ENCODE data around the gene ARHGEF17. TPM values are rescaled to one million over a fixed set of nuclear protein-coding genes. Genes with fewer than 3 reads are reported as not detected.
A peak's percentile ranks its signal among the peaks of the same experiment; 100 is the strongest.

Gene ARHGEF17
- total and polyA plus RNA-seq, 2 of the 8 experiments (the other 6 are each of a cell fraction or from before 2014, with no cell fraction given), result 11.3 to 14.6 TPM

DNA sequence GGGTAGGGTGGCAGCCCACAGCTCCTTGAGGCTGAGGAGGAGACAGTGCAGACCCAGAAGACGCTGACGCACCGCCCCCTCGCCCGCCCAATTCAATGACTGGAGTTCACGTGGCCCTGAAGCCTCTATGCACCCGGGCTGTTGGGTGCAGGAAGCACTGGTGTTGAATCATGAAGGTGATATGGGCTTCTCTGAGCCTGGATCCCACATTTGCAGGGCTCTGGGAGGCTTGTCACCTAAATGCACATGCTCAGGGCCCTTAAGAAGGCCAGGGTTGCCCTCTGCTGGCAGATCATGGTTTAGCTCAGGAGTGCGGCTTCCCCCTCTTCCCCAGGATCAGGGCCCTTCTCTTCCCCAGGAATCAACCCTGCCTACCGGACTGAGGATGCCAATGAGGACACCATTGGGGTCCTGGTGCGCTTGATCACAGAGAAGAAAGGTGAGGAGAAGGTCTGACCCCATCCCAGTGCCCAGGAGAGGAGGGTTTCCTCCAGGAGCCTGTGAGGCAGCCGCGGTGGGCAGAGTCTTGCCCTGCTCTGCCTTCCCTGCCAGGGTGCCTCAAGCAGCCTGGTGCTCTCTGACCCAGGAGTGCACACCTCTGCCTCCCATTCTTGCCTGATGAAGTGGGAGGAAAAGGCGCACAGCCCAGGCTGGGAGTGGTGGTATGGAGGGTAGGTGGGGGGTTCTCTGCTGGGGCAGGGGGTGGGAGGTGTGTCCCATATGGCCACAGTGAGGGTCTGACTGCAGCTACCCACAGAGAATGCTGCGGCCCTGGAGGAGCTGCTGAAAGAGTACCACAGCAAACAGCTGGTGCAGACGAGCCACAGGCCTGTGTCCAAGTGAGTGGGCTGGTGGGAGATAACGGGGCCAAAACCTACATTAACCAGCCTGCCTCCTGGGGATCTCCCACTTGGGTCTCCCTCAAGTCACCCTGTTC lies 85.7 kb downstream of the ARHGEF17 start:
- H3K36me3 ChIP-seq (ENCODE audit: control insufficient read depth in 2 of 4, insufficient read depth in 4 of 4, low read length in 3 of 4), result no peaks in the 10 kb centered on the region
- H3K9ac ChIP-seq (replicated peaks in 1 of 4; ENCODE audit: extremely low read depth in 1 of 4, low read depth in 3 of 4, low read length in 3 of 4), result no peak overlapping the region
- no peak overlapping the region; the same call in 1 of the 2 replicates for H3K18ac ChIP-seq (ENCODE audit: extremely low read depth, low read length)
- H2AFZ ChIP-seq (ENCODE audit: low read length), result no peak overlapping the region
- H3K56ac ChIP-seq (replicated peaks; ENCODE audit: insufficient read length, low read depth, low read length), result no peak overlapping the region
- no peak overlapping the region for H3K4me3 ChIP-seq (ENCODE audit: extremely low read depth in 1 of 4, insufficient read depth in 2 of 4, low read depth in 3 of 4, low read length in 4 of 4)
- no peak overlapping the region for H2BK15ac ChIP-seq (ENCODE audit: low read length)
- ChIA-PET POLR2A (ENCODE audit: partially characterized antibody) (interaction anchor here (0.9 to 1.7 kb wide), 4 partner anchors 9 to 84 kb away, joined by 3 to 5 read pairs (median 4); no protein-coding TSS in a partner anchor), CTCF (ENCODE audit: partially characterized antibody) (interaction anchor here (0.6 to 59.1 kb wide), 40 partner anchors 8 to 271 kb away, joined by 3 to 1456 read pairs (median 5); no protein-coding TSS in a partner anchor)
- H4K8ac ChIP-seq (ENCODE audit: extremely low read depth, insufficient read depth, low read length), result no peak overlapping the region
- no peak overlapping the region for H2AK5ac ChIP-seq (ENCODE audit: low read depth, low read length)
- H2BK20ac ChIP-seq (ENCODE audit: low read length), result no peak overlapping the region
- FAIRE-seq, result peak; percentile 97
- H3K4me1 ChIP-seq (replicated peaks in 1 of 4; ENCODE audit: control insufficient read depth in 3 of 4, insufficient read depth in 4 of 4, low read length in 3 of 4), result no peaks in the 10 kb centered on the region; a peak in 1 of 7 replicates
- no peaks in the 10 kb centered on the region for H3K23me2 ChIP-seq (ENCODE audit: low read depth, low read length)
- peaks cover 4 to 7% of the 10 kb centered on the region in 2 experiments for H4K20me1 ChIP-seq (replicated peaks in 1 of 2; ENCODE audit: control insufficient read depth in 1 of 2, insufficient read depth in 2 of 2, low read length in 2 of 2)
- H3K79me2 ChIP-seq (ENCODE audit: control insufficient read depth in 1 of 2, insufficient read depth in 2 of 2, low read length in 2 of 2), result no peaks in the 10 kb centered on the region
- WGBS, 2 experiments (ENCODE audit: extremely low coverage in 1 of 2, insufficient coverage in 1 of 2, insufficient read length in 1 of 2, insufficient replicate concordance in 2 of 2, low coverage in 1 of 2, low lambda C conversion rate in 2 of 2, missing lambda C conversion rate in 1 of 2), result 65% methylated on average over 16 of the region's 16 CpGs; no CpG with 5 or more reads in 1 of the 2 experiments
- H3K4me2 ChIP-seq (ENCODE audit: insufficient read depth in 1 of 2, low read depth in 2 of 2, low read length in 2 of 2), result no peak overlapping the region
- H2BK120ac ChIP-seq (replicated peaks; ENCODE audit: low read depth, low read length), result no peak overlapping the region
- no peak overlapping the region for H4K5ac ChIP-seq (ENCODE audit: insufficient read length, low read depth, low read length)
- no peak overlapping the region for H3K4ac ChIP-seq (replicated peaks; ENCODE audit: insufficient read length, low read depth, low read length)
- H2BK5ac ChIP-seq (ENCODE audit: low read depth, low read length), result no peak overlapping the region
- DNase-seq (ENCODE audit: low read depth in 1 of 2, low spot score in 2 of 2), result peak; percentile 61 to 89
- no peaks in the 10 kb centered on the region for H3K27me3 ChIP-seq (replicated peaks in 1 of 4; ENCODE audit: control insufficient read depth in 3 of 4, extremely low read depth in 1 of 4, insufficient read depth in 3 of 4, low read length in 3 of 4)
- no peaks in the 10 kb centered on the region for H3K79me1 ChIP-seq (ENCODE audit: low read depth, low read length)
- no peak overlapping the region for H4K91ac ChIP-seq (replicated peaks; ENCODE audit: insufficient read length, low read length)
- H3K9me3 ChIP-seq (ENCODE audit: insufficient read depth in 2 of 2, low read depth in 1 of 2, low read length in 1 of 2), result no peaks in the 10 kb centered on the region
- H3K23ac ChIP-seq (ENCODE audit: insufficient read length), result no peak overlapping the region
- no peak overlapping the region for H2BK12ac ChIP-seq (ENCODE audit: low read depth, low read length)
- H3K27ac ChIP-seq (ENCODE audit: low read depth, low read length), result no peak overlapping the region
- H3K14ac ChIP-seq (ENCODE audit: insufficient read length), result no peak overlapping the region
- TF ChIP-seq RFX5 (IDR thresholded peaks at IDR 0.05; ENCODE audit: borderline replicate concordance, low read depth, low read length) (no peak), CREB1 (IDR thresholded peaks at IDR 0.05) (0 out of 2 replicates have a peak, but pooled peaks have one; percentile 13), TBP (IDR thresholded peaks at IDR 0.05; ENCODE audit: low read depth, low read length) (0 out of 2 replicates have a peak, but pooled peaks have one; percentile 43), GABPA (IDR thresholded peaks at IDR 0.05; ENCODE audit: borderline replicate concordance, insufficient read depth, low read length) (peak; percentile 56; the same call in 1 of the 2 replicates)
- TF ChIP-seq, protein P1, sequence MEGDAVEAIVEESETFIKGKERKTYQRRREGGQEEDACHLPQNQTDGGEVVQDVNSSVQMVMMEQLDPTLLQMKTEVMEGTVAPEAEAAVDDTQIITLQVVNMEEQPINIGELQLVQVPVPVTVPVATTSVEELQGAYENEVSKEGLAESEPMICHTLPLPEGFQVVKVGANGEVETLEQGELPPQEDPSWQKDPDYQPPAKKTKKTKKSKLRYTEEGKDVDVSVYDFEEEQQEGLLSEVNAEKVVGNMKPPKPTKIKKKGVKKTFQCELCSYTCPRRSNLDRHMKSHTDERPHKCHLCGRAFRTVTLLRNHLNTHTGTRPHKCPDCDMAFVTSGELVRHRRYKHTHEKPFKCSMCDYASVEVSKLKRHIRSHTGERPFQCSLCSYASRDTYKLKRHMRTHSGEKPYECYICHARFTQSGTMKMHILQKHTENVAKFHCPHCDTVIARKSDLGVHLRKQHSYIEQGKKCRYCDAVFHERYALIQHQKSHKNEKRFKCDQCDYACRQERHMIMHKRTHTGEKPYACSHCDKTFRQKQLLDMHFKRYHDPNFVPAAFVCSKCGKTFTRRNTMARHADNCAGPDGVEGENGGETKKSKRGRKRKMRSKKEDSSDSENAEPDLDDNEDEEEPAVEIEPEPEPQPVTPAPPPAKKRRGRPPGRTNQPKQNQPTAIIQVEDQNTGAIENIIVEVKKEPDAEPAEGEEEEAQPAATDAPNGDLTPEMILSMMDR (IDR thresholded peaks at IDR 0.05; ENCODE audit: control extremely low read depth in 1 of 3, insufficient read depth in 1 of 3, low read depth in 1 of 3, low read length in 3 of 3), result peak; percentile 89 to 99 (median 96)
- TF ChIP-seq, protein P2, sequence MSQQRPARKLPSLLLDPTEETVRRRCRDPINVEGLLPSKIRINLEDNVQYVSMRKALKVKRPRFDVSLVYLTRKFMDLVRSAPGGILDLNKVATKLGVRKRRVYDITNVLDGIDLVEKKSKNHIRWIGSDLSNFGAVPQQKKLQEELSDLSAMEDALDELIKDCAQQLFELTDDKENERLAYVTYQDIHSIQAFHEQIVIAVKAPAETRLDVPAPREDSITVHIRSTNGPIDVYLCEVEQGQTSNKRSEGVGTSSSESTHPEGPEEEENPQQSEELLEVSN (IDR thresholded peaks at IDR 0.05), result peak; percentile 35; the same call in 1 of the 2 replicates
- TF ChIP-seq, protein P3, sequence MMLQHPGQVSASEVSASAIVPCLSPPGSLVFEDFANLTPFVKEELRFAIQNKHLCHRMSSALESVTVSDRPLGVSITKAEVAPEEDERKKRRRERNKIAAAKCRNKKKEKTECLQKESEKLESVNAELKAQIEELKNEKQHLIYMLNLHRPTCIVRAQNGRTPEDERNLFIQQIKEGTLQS (IDR thresholded peaks at IDR 0.05; ENCODE audit: insufficient read depth, low read depth, low read length), result no peak

Data from H1 (cell line).